NCI-H146 (cell line): Measurements from ENCODE around the gene BUD31.
A peak's percentile ranks its signal among the peaks of the same experiment; 100 is the strongest.
"Not testable (repeated sequence)": the region's sequence is repeated elsewhere in the genome, so short reads cannot be mapped to it uniquely, and the experiment has no call there.

ENCODE experiments used
- DNase-seq: peaks from one replicate; lab custom pipeline; 2025; lab: John Stamatoyannopoulos, UW

The BUD31 gene

DNA sequence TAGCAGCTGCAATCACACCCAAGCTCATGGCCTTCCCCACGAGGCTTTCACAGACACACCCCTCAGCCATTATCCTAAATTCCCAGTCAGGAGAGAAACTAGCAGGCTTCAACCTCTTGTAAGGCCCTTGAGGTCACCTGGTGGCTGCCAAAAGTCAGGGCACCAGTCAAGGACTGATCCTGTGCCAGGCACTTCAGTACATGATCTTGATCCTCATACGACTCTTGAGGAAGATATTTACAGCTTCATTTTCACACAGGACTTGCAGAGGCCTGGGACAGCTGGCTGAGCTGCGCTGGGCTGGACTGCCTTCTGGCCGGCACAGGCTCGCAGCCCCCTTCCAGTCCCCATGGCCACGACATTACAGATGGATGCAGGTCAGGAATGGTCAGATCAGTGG, 9.2 kb upstream of the BUD31 start:
- no peak for DNase-seq

DNA sequence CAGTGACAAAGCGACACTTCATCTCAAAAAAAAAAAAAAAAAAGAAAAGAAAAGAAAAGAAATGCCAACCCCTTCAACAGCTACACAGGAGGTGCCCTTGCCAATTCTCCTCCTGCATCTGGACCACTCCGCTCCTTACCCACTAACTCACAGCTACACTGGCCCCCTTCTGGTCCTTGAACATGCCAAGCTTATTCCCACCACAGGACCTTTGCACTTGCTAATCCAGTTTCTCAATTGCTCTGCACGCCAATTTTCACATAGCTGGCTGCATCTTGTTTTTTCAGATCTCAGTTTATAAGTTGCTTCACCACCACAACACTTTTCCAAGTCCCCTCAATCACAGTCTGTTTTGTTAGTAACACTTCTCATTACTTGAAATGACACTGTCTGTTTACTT, 5.9 kb upstream of the BUD31 start:
- DNase-seq = no peak

DNA sequence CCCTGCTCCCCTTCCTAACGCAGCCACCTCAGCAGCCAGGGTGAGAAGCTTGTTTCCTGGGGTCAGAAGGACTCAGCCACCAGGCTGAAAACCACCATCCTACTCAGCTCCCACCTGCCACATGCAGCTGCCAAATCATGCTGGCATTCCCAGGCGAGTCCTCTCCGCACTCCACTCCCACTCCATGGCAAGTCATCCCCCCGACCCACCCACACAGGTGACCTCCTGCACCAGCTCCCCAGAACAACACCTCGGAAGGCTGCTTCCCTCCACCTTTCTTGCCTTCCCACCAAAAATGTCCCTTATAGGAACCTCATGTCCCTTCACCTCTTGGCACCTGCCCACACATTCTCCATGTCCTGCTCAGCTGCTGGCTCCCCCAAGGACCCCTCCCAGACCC, 5.0 kb upstream of the BUD31 start:
- no peak for DNase-seq

DNA sequence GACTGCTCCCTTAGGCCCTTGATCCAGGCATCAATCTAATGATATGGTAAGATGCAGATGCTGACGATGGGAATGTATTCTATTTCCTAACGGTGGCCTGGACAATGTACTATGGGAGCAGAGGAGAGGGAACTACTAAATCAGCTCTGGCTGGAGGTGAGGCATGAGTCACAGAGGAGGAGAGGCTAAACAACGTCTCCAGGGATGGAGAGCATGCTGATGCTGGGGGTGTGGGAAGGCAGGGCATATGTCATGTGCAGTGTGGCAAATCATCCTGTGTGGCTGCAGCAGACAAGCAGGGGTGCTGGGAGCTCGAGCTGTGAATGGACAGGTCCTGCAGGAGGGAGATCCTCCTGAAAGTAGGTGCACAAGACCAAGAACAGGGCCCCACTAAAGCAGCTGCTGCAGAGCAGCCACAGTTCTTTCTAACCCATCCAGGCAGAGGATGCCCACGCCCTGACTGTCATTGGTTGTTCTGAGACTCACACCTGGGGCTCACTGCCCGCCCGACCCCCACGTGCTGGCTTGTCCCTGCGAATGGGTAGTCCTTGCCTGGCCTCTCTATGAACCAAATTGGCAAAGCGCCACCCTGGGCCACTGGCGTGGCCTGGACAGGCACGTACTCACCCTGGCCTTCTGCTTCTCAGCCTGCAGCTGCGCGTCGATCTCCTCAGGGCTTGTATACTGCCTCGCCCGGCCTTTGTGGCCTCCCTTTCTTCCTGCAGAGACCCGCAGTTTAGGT, 4.4 kb upstream of the BUD31 start:
- no peak for DNase-seq

DNA sequence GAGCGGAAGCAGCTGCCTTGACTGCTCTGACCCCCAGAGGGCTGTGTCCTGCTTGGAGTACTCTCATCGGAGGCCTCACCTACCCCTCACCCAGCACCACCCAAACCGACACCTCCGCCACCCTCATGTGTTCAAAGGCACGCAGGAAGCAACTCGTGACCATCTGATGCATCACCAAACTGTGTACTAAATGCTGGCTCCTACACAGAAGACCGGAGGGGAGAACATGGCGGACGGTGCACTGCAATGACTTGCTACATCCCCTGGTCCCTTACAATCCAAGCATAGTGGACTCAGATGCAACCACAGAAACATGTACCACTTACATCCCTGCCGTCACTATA, 3.8 kb upstream of the BUD31 start:
- no peak for DNase-seq

DNA sequence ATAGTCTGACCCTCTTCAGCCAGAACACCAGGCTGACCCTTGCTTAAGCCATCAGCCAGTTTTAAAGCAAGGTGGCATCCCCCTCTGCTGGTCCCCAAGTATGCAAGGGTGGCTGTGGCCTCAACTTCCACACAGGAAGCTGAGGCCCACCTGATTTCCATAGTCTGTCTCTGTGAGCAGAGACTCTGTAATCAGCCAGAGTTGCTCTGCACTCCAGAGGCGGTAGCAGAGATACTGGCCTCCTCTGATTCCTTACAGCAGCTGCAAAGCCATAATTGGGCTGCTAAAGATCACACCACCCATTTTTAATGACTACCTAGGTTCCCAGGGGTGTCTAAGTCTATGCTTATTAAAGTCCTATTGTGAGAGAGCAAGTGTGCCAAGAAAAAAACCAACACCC, 2.2 kb upstream of the BUD31 start:
- DNase-seq = no peak

DNA sequence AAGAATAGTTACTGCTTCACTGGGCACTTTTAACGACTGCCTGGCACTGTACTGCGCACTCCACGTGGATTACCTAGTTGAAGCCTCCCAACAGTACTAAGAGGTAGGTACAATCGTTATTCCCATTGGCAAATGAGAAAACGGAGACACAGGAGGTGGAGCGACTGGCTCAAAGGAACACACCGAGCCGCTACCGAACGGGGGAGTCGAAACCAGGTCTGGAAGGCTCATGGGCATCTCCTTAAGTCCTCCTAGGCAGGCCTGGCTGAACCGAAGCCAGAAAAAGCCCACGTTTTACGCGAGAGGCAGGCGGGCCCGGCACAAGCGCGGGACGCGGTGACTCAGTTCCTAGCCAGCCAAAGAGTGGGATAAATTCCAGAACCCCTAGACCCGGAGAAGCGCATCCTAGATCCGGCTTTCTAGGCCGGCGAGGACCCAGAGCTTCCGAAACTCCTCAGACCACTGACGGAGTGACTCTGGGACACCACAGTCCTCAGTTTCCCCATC, 844 bp upstream of the BUD31 start:
- DNase-seq = peak; percentile 47

DNA sequence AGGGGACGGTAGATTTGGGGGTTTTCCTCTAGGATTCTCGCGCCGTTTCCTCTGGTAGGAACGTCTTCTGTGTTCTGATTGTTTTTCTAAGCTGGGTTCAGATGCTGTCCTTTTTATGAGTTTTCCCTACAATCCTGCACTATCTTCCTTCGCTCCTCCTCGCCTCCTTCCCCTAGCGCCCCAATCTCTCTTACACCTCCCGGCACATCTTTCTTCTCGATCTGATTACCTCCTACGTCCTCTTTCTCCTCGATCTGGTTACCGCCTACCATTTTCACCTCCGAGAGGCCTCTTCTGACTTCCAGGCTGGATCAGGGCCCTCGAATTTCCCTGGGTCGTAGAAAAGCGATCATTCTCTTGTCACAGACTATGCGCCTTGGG, 413 bp downstream of the BUD31 start:
- no peak for DNase-seq

DNA sequence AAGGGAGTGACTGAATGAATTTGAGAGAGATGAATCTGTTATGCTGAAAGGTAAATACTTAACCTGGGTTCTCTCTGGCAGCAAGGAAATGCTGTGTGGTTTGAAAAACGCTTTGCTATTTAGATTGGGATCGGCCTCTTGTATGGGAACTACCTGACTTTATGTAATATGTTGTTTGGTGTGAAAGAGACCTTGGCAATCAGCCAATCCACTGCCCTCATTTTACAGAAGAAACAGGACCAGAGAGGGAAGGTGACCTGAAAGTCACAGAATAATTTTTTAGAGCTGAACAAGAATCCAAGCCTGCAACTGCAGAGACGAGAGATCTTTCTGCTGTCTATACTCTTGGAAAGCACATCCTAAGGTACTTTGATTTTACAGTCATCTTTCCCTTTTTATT, 1.0 kb downstream of the BUD31 start:
- DNase-seq = no peak

DNA sequence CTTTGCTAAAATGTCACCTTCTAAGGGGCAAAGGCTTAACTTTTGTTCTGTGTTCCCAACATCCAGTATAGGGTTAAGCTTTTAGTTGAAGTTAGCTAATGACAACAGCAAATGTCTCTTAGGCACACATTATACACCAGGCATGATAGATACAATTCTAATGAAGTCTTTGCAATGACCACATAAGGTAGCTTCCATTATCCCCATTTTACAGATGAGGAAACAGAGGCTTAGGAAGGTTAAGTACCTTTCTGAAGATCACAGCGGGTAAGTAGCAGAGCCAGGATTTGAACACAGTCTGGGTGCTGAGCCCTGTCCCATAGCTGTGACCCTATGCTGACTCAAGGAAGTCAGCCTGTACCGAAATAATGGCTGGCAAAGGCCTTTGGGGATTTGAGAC, 1.9 kb downstream of the BUD31 start:
- no peak for DNase-seq

DNA sequence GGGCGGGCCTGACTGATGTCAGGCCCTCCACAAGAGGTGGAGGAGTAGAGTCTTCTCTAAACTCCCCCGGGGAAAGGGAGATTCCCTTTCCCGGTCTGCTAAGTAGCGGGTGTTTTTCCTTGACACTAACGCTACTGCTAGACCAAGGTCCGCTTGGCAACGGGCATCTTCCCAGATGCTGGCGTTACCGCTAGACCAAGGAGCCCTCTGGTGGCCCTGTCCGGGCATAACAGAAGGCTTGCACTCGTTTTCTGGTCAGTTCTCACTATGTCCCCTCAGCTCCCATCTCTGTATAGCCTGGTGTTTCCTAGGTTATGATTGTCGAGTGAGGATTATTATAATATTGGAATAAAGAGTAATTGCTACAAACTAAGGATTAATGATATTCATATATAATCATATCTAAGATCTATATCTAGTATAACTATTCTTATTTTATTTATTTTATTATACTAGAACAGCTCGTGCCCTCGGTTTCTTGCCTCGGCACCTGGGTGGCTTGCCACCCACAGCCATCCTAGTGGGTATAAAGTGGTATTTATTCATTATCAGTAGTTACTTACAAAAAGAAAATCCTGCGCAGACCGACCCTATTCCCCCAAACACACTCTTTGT, 6.9 kb downstream of the BUD31 start:
- DNase-seq = not testable (repeated sequence)

DNA sequence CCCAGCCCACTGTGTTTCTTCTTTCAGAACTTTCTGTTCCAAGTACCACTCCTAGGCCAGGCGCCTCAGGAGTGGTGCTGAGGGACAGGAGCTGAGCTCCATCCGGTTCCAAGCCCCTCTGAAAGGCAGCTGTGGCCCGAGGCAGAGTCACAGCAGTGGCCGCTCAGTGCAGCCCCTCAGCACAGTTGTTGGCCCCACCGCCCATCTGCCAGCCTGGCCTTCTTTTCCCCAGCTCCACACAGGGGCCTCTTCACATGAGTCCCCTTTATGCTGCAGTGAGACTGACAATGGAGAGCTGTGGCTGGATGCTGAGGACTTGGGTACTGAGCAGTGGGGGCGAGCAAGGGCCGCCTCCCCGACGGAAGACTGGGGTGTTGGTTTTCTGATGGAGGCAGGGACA, 9.5 kb downstream of the BUD31 start:
- no peak for DNase-seq

DNA sequence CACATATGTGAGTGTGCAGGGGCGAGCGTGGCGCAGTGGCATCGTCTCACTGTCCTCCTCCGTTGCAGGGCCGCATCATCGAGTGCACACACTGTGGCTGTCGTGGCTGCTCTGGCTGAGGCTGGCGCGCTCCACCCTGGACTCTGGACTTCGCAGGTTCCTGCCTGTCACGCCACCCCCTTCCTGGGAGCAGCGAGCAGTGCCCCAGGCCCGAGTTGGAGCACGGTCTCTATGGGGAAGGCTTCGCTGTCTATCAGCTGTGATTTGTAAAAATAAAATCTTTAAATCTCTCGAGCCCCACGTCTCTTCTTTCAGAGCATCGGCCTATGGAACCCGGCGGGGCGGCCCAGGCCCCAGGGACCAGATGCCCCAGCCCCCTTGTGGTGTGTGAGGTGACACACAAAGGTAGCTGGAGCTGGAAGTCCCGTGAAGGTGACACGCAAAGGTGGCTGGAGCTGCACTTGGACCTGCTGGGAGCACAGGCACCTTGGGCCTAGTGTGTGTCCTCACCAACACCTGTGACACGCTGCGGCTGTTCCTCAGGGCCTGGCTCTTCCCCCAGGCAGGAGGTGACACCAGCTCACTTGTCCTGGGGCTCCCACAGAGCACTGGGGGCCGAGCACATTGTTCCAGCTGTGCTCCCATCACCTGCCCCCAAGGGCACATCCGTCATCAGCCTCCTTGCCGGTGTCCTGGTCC, 10.7 kb downstream of the BUD31 start:
- no peak for DNase-seq

DNA sequence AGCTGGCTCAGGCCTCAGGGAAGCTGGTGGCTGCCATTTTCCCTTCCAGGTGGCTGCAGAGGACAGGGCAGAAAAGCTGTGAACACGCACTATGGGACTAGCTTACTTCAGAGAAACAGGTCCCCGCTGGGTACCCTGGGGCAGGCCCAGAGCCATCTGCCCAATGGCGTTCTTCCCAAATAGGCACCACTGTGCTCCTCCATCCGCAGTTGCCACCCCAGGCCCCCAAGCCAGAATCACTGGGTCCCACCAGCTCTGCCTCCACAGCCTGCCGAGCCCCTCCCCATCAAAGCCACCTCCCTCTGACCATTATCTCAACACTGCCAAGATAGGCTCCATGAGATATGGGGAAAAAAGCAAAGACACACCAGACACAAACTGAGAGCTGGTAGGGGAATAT, 11.4 kb downstream of the BUD31 start:
- DNase-seq = no peak

DNA sequence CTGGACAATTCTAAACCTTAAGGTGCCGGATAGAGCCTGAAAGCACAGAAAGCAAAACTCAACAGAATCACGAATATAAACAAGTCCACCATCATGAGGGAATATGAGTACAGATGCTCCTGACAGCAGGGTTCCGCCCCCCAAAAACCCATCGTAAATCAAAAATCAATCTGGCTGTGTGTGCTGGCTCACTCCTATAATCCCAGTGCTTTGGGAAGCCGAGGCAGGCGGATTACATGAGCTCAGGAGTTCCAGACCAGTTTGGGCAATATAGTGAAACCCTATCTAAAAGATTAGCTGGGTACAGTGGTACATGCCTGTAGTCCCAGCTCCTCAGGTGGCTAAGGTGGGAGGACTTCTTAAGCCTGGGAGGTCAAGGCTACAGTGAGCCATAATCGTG, 12.2 kb downstream of the BUD31 start:
- no peak for DNase-seq

DNA sequence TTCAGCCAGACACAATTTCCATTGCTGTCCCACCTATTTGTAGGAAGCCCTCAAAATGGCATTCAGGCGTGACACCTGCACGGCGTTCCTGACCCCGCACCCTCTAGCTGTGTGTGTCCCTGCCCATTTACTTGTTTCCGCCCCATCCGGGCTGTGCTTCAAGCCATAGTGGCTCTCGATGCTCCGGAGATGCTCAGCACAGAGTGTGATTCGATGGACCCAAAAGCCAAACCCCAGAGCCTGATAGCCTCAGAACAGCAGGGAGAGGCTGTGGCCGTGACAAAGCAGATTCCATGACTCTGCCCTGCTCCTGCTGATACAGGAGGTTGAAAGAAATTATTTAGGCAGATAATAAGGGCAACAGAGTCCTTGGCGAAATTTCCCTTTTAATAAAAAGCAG, 13.4 kb downstream of the BUD31 start:
- peak; percentile 79 for DNase-seq

DNA sequence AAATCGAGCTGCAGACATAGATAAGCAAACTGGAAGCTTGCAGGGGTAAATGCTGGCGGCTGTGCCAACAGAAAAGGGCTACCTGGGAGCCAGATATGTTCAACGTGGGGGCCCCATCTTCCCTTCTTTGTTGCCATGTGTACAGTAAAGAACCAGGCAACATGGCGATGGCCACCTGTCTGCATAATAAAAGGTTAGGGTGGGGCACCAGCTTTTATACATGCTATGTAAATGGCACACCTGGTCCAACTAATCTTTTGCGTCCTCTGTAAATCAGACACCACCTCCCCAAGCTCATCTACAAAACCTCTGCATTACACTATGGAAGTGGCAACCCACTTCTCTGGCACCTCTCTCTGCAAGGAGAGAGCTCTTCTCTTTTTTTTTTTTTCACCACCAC, 13.9 kb downstream of the BUD31 start:
- DNase-seq = peak; percentile 91

DNA sequence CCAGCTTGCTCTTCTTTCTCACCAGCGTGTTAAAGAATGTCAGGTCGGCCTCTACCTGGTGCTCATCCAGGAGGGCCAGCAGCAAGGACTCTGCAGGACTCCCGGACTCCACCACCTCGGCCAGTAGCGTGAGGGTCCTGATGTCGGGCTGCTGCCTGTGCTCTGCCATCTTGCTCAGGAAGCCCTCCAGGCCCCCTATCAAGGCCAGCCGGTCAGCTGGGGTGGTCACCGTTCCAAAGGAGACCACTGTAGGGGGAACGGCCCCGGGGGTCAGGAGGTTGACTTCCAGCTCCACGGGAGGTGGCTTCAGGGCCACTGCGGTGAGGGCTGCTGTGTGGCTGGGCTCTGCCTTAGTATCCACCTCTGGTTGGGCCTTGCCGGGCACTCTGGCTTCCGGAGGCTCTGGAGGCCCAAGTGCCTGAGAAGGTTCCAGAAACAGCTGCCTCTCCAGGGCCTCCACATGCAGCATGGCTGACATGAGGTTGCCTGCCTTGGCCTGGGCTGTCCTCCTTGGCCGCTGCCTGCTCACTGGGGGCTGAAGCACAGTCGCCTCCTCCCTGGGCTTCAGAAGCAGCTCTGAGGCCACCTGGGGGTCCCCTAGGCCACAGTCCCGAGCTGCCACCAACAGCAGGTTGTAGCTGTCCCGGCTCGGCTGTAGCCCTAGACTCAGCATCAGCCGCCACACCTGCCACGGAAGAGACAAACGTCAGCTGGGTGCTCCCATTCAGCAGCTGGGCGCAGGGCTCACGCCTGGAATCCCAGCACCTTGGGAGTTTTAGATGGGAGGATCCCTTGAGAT, 16.4 kb downstream of the BUD31 start:
- no peak for DNase-seq

DNA sequence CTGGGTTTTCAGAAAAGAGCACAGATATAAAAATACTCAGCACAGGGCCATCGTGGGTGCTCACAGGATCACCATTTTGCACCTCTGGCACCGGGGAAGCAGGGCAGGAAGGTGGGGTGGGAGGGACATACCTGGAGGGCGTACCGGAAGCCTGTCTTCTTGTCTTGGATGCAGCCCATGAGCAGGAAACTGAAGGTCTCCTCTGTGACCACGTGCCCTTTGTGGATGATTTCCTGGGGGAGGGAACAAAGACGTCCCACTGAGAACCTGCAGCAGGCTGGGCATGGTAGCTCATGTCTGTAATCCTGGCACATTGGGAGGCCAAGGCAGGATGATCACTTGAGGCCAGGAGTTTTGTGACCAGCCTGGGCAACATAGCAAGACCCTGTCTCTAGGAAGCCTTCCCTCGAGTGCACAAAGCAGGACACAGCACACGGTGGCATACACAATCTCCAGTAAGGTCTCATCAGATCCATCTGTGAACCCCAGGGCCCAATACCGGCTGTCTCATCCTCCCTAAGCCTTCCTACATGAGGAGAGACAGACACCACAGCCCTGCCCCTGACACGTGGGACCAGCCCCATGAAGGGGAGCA, 20.3 kb downstream of the BUD31 start:
- peak; percentile 67 for DNase-seq

DNA sequence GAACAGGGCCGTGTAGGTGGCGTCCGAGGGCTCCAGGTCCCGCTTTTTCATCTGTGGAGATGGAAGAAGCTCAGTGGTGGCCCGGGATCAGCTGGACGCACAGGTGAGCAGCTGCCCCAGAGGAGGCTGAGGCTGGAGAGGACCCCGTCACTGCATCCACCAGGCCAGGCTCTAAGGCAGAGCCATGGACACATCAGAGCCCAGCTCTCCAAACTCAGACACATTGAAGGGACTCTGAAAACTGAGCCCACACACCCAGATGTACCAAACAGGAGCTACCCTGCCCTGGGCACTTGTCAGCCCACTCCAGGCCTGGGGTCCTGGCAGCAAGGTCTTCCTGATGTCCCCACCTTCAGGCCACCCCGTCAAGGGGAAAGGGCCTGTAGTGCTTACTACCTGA, 21.0 kb downstream of the BUD31 start:
- DNase-seq = no peak

DNA sequence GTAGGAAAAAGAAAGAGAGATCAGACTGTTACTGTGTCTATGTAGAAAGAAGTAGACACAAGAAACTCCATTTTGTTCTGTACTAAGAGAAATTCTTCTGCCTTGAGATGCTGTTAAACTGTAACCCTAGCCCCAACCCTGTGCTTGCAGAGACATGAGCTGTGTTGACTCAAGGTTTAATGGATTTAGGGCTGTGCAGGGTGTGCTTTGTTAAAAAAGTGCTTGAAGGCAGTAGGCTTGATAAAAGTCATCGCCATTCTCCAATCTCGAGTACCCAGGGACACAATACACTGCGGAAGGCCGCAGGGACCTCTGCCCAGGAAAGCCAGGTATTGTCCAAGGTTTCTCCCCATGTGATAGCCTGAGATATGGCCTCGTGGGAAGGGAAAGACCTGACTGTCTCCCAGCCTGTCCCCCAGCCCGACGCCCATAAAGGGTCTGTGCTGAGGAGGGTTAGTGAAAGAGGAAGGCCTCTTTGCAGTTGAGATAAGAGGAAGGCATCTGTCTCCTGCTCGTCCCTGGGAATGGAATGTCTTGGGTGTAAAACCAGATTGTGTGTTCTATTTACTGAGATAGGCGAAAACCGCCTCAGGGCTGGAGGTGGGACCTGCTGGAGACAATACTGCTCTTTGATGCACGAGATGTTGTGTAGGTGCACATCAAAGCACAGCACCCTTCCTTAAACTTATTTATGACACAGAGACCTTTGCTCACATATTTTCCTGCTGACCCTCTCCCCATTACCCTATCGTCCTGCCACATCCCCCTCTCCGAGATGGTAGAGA, 23.2 kb downstream of the BUD31 start:
- not testable (repeated sequence) for DNase-seq
